Stimulated activated naive B cell treated with anti-CD40 and anti-IgM and Interleukin-4, amounts not matched to agents 10 μg/mL and 1 μg/mL and 100 μg/mL, for 72 hours (primary cell): ENCODE results near the gene NR1D1.

ENCODE experiments used
- ATAC-seq, 2 donors: fragments of 150-1000 bp; cut with Tn5 transposase; replicated peaks; 2 replicates each; pipeline ENCODE4 v1.10.0; 2021; ENCODE audit warnings: moderate library complexity in 1 of 2
- DNase-seq: peaks from one replicate; pipeline ENCODE4 v3.0.0; 2021
- H3K27ac Mint-ChIP-seq: one replicate; pipeline ENCODE4 v1.8.0; 2022; ENCODE audit warnings: mild to moderate bottlenecking, mixed read lengths
- H3K27me3 Mint-ChIP-seq, 2 donors: one replicate each; pipeline ENCODE4 v1.8.0; 2022; ENCODE audit warnings: mixed read lengths in 2 of 2
- H3K36me3 Mint-ChIP-seq, 2 donors: one replicate each; pipeline ENCODE4 v1.8.0; 2022; ENCODE audit warnings: mixed read lengths in 2 of 2, mild to moderate bottlenecking in 1 of 2
- H3K4me1 Mint-ChIP-seq, 2 donors: one replicate each; pipeline ENCODE4 v1.8.0; 2022; ENCODE audit warnings: mixed read lengths in 2 of 2, mild to moderate bottlenecking in 1 of 2
- H3K4me3 Mint-ChIP-seq, 2 donors: one replicate each; pipeline ENCODE4 v1.8.0; 2022; ENCODE audit warnings: mild to moderate bottlenecking in 2 of 2, mixed read lengths in 2 of 2, moderate library complexity in 1 of 2
- H3K9me3 Mint-ChIP-seq, 2 donors: one replicate each; pipeline ENCODE4 v1.8.0; 2022; ENCODE audit warnings: mixed read lengths in 2 of 2, mild to moderate bottlenecking in 1 of 2

The NR1D1 gene

DNA sequence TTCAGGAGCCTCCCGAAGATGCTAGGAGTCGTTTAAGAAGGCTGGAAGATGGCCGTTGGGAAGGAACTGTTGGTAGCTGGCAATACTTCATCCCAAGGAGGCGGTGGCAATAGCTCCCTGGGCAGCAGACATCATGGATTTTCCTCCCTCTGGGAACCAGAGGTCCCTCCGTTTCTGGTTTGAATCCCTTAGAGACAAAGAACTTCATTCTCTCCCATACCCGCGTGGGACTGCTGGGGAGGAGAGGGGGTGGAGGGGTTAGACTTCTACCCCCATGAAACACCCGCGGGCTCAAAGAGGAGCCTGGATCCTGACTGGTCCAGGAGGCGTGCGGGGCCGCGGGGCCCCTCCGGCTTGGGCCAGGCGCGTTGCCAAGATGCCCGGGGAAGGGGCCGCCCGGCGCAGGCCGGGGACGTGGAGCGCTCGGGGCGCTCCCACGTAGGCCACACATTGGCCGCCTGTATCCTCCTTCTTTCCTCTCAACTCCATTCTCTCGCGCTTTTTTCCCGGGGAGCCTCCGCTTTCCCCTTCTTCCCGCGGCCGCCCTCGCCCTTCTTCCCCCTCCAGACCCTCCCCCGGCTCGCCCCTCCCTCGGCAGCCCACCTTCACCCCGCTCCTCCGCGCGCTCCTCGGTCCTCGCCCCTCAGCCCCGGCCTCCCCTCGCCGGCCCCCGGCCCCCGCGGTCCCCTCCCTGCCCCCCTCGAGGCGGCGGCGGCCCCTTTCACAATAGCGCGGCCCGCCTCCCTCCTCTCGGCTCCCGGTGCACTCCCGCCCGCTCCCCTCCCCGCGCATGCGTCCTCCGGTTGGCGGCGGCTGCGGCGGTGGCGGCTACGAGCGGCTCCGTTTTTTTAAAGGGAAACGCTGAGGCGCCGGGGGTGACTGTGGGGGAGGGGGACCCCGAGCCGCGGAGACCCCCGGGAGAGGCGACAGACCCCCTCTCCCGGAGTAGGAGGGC, 21.1 kb upstream of the NR1D1 start, which contains the start of gene MSL1:
Gene MSL1 (plus strand): TSS at position 791 of the 955 bp plus-strand sequence. CDS start 642 bp downstream, outside the sequence.
- Mint-ChIP-seq H3K27me3 (no peaks in the 10 kb centered on the region), H3K27ac (peak within 1 kb of the TSS; percentile 88), H3K4me3 (peak within 1 kb of the TSS; percentile 88 to 95)

GRCh38 chr17:40115101-40115436, 14.7 kb upstream of the NR1D1 start:
- no peak for ATAC-seq
- no peaks in the 10 kb centered on the region for H3K36me3 Mint-ChIP-seq
- H3K27me3 Mint-ChIP-seq: no peaks in the 10 kb centered on the region
- no peak overlapping the region for H3K4me3 Mint-ChIP-seq
- no peak overlapping the region for H3K27ac Mint-ChIP-seq
- no peak for DNase-seq
- H3K9me3 Mint-ChIP-seq: no peaks in the 10 kb centered on the region
- peaks cover 31 to 46% of the 10 kb centered on the region in 2 donors for H3K4me1 Mint-ChIP-seq

More for the DNA sequence above, 21.1 kb upstream of the NR1D1 start, which contains the start of gene MSL1:
- peaks cover 14 to 20% of the 10 kb centered on the region in 2 donors for H3K36me3 Mint-ChIP-seq
- ATAC-seq (peak; percentile 68 to 76), DNase-seq (peak; percentile 75)
- H3K4me1 Mint-ChIP-seq: peaks cover 24 to 45% of the 10 kb centered on the region in 2 donors
- H3K9me3 Mint-ChIP-seq: no peaks in the 10 kb centered on the region

- Mint-ChIP-seq H3K27ac (peak overlapping the region; percentile 43), H3K4me3 (peak overlapping the region; percentile 78 to 86), H3K9me3 (no peaks in the 10 kb centered on the region), H3K4me1 (peaks cover 33 to 46% of the 10 kb centered on the region in 2 donors), H3K36me3 (no peaks in the 10 kb centered on the region), H3K27me3 (no peaks in the 10 kb centered on the region)
- ATAC-seq (no peak), DNase-seq (no peak)
Measured at GRCh38 chr17:40113907-40114245, 13.5 kb upstream of the NR1D1 start.

GRCh38 chr17:40113110-40113906, 12.9 kb upstream of the NR1D1 start:
- Mint-ChIP-seq H3K27ac (peak overlapping the region; percentile 78), H3K4me1 (peaks cover 33 to 46% of the 10 kb centered on the region in 2 donors), H3K36me3 (no peaks in the 10 kb centered on the region), H3K4me3 (peak overlapping the region; percentile 78 to 86), H3K9me3 (no peaks in the 10 kb centered on the region), H3K27me3 (no peaks in the 10 kb centered on the region)
- peak; percentile 92 to 94 for ATAC-seq
- DNase-seq: peak; percentile 90

DNA sequence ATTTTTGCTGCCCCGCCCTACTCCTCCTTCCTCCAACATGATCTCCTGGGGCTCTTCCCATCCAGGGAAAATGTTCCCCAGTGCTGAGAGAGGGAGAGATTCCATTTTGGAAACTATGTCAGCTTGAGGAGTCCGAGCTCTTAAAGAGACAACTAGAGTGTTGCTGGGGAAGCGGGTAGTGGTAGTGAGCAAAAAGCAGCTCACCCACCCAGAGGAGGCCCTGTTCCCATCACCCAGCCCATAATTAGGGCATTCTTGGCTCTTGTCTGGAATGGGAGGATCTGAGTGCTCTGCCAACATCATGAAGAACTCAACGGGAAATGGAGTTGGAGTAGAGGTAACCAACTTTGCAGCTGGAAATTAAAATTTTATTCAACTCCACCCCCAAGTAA, 12.3 kb upstream of the NR1D1 start:
- no peaks in the 10 kb centered on the region for H3K36me3 Mint-ChIP-seq
- H3K4me1 Mint-ChIP-seq: peaks cover 35 to 46% of the 10 kb centered on the region in 2 donors
- ATAC-seq (no peak), DNase-seq (no peak)
- no peaks in the 10 kb centered on the region for H3K9me3 Mint-ChIP-seq
- peak overlapping the region; percentile 74 for H3K27ac Mint-ChIP-seq
- peak overlapping the region; percentile 8 to 86 for H3K4me3 Mint-ChIP-seq
- no peaks in the 10 kb centered on the region for H3K27me3 Mint-ChIP-seq

DNA sequence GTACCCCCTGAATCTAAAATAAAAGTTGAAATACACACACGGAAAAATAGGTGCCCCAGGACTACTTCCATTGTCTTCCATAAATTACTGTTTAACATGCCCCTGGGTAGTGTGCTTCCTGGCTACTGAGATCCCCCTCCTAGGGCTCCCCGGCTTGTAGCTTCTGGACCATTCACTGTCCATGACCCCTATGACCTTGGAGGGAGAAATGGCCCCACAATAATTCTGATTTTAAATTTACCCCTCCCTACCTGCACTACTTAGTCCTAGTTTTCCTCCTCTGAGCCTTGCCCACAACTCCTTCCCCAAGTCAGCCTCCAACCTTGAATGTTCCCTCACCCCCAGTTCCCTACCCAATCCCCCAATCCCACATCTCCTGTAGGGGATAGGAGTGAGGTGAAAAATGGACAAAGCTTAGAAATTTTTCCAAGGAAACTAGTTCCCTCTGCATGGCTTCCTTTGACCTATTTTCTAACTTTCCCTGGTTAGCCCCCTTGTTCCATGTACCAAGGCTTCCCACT, 11.9 kb upstream of the NR1D1 start:
- Mint-ChIP-seq H3K36me3 (no peaks in the 10 kb centered on the region), H3K27ac (peak overlapping the region; percentile 79), H3K27me3 (no peaks in the 10 kb centered on the region), H3K4me1 (peaks cover 40 to 51% of the 10 kb centered on the region in 2 donors), H3K9me3 (no peaks in the 10 kb centered on the region), H3K4me3 (peak overlapping the region; percentile 8 to 26)
- DNase-seq (no peak), ATAC-seq (no peak)

- Mint-ChIP-seq H3K27ac (peak overlapping the region; percentile 79), H3K4me1 (peaks cover 46 to 59% of the 10 kb centered on the region in 2 donors), H3K4me3 (peak overlapping the region; percentile 39 to 65), H3K9me3 (no peaks in the 10 kb centered on the region), H3K36me3 (no peaks in the 10 kb centered on the region), H3K27me3 (no peaks in the 10 kb centered on the region)
- peak; percentile 38 to 55 for ATAC-seq
- peak; percentile 55 for DNase-seq
Measured at GRCh38 chr17:40111221-40112128, 11.1 kb upstream of the NR1D1 start.

- Mint-ChIP-seq H3K27me3 (no peaks in the 10 kb centered on the region), H3K9me3 (no peaks in the 10 kb centered on the region), H3K4me3 (no peak overlapping the region), H3K4me1 (peaks cover 54 to 67% of the 10 kb centered on the region in 2 donors), H3K36me3 (no peaks in the 10 kb centered on the region), H3K27ac (no peak overlapping the region)
- DNase-seq (no peak), ATAC-seq (no peak)
Measured at GRCh38 chr17:40110026-40110845, 9.8 kb upstream of the NR1D1 start.

- Mint-ChIP-seq H3K27ac (no peak overlapping the region), H3K36me3 (no peaks in the 10 kb centered on the region), H3K4me3 (no peak overlapping the region), H3K27me3 (no peaks in the 10 kb centered on the region), H3K4me1 (peaks cover 59 to 67% of the 10 kb centered on the region in 2 donors), H3K9me3 (no peaks in the 10 kb centered on the region)
- no peak for DNase-seq
- ATAC-seq: no peak
Measured at GRCh38 chr17:40108970-40109824, 8.8 kb upstream of the NR1D1 start.

DNA sequence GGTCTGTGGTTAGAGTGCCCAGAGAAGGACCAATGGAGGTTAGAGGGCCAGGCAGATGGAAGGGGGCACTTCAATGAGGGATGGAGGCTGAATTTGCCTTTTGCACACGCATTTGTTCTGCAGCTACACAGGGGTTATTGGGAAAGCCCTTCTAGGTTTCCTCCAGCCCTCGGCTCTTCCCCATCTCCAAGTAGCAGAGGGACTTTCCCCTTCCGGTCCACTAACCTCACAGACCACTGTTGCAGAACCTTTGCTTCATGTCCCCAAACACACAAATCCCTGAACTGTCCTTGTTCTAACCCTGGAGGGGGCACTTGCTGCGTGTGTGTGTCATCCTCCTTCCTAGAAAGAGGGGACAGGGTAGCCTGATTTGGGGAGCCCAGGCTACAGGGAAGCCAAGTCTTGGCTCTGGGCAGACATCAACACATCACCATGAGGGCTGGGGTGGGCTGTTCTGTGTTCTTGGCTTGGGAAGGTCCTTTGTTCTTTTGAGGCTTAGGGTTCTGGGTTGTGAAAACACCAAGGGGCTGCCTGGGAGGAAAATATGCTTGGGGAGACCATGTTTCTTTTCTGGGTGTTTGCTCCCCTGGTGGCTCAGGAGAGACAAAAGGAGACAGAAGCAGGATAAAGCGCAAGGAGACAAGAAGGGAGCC, 7.3 kb upstream of the NR1D1 start:
- Mint-ChIP-seq H3K9me3 (no peaks in the 10 kb centered on the region), H3K27me3 (no peaks in the 10 kb centered on the region), H3K36me3 (no peaks in the 10 kb centered on the region), H3K4me3 (peak overlapping the region; percentile 73 to 75), H3K27ac (peak overlapping the region; percentile 93), H3K4me1 (peaks cover 53 to 55% of the 10 kb centered on the region in 2 donors)
- no peak for DNase-seq
- ATAC-seq: peak; percentile 43 to 50

DNA sequence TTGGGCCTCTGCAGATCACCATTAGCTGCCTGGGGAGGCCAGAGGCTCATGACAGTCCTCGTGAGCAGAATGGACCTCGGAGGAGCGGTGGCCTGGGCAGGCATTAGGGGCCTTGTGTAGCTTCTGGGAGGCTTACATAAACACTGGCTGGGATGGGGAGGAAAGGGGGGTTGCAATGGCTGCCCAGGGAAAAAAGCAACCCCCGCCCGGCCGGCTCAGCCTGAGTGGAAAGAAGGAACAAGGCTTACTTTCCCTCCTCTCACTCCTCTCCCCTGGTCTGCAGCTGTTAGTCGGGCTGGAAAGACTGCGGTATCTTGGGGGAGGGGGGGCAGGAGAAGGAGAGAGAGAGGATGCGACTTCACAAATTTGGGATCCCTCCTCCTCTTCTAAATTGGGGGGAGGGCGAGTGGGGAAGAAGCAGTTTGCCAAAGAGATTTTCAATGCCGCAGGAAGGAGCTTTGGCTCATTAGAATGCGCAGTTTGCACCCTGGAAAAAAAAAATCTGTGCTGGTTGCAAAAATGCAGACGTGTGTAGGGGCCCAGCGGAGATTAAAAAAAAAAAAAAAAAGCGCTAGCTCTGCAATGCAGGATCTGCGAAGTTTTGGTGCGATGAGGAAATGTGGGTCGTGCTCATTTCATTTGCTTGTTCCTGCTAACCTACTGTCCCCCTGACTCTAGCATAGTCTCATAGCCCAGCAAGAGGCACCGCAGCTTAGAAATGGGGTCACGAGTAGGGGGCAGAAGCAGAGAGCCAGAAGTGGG, 6.6 kb upstream of the NR1D1 start:
- no peak for ATAC-seq
- H3K36me3 Mint-ChIP-seq: no peaks in the 10 kb centered on the region
- peak overlapping the region; percentile 38 for H3K27ac Mint-ChIP-seq
- no peaks in the 10 kb centered on the region for H3K9me3 Mint-ChIP-seq
- peaks cover 46 to 48% of the 10 kb centered on the region in 2 donors for H3K4me1 Mint-ChIP-seq
- H3K4me3 Mint-ChIP-seq: peak overlapping the region in 1 of 2 donors; percentile 75
- no peaks in the 10 kb centered on the region for H3K27me3 Mint-ChIP-seq
- DNase-seq: no peak
